Measurements from ENCODE around the gene FSTL4.
"Not testable (repeated sequence)": the region's sequence is repeated elsewhere in the genome, so short reads cannot be mapped to it uniquely, and the experiment has no call there.

Gene FSTL4

GRCh38 chr5:133546500-133546899 is 65.8 kb downstream of the FSTL4 start:
- DNase-seq: no peak

GRCh38 chr5:133544346-133544745 is 68.0 kb downstream of the FSTL4 start:
- no peak for DNase-seq

GRCh38 chr5:133539818-133540217 is 72.5 kb downstream of the FSTL4 start:
- no peak for DNase-seq

GRCh38 chr5:133538718-133539117 is 73.6 kb downstream of the FSTL4 start:
- DNase-seq: no peak

DNA sequence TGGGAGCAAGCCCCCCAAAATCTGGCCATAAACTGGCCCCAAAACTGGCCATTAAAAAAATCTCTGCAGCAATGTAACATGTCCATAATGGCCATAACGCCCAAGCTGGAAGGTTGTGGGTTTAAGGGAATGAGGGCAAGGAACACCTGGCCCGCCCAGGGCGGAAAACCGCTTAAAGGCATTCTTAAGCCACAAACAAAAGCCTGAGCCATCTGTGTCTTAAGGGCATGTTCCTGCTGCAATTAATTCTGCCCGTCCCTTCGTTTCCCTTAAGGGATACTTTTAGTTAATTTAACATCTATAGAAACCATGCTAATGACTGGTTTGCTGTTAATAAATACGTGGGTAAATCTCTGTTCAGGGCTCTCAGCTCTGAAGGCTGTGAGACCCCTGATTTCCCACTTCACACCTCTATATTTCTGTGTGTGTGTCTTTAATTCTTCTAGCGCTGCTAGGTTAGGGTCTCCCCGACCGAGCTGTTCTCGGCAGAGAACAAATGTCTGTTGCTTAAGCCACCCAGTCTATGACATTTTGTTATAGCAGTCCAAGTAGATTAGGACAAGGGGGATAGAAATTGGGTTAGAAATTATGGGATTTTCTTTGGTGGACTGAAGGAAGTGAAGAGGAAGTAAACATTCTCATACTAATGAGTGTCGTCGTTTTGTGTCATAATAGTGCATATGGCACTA is 77.0 kb downstream of the FSTL4 start:
- not testable (repeated sequence) for DNase-seq

- no peak for DNase-seq
These were observed 77.8 kb downstream of the FSTL4 start for GRCh38 chr5:133534566-133534965.

DNA sequence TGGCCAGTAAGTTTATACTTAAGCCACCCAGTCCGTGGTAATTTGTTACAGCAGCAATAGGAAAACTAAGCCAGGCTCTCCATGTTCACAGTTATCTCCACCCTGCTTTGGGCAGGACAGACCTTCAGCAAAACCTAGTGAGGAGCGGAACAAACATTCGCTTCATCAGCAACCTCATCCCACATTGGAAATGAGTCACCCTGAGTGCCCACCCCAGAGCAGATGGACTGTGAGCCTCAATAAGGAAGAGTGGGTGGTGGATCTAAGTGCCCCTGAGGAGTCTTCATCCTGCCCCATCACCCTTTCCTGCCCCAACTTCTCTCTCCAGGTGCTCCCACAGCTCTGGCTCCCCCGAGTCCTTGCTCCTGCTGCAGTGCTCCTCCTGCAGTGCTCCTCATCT is 78.8 kb downstream of the FSTL4 start:
- no peak for DNase-seq

- no peak for DNase-seq
These were observed 80.7 kb downstream of the FSTL4 start for GRCh38 chr5:133531594-133531993.

- no peak for DNase-seq
These were observed 81.2 kb downstream of the FSTL4 start for GRCh38 chr5:133531178-133531577.

DNA sequence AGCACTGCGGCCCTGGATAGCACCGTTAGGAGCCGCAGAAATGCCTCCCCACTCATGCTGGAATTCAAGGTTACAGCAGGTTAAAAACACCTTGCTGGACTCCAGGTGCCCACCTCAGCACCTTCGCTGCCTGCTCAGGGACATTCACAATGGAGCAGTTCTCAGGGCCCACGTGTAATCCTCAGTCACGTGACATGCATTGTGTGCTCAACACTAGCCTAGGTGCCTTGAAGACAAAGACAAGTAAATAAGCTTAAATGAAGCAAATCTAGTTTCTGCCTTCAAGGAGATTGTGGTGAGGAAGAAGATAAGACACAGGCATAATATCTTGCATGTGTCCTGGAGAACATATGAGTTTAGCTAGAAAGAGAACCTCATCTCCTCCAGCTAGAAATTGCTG is 82.1 kb downstream of the FSTL4 start:
- DNase-seq: no peak

DNA sequence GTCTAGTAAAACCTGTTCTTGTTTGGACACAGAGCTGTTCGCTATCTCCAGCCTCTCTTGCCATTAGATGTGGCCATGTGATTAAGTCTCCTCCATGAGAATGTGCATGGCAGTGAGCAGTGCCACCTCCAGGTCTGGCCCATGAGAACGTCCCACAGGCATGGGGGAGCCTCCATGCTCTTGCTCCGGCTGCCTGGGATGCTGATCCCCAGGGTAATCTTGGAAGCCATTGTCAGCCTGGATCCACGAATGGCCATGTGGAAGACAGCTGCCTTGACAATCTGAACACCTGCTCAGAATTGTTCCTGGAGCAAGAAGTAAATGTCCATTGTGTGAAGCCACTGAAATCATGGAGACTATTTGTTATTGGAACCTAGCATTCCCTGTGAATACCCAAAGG is 83.5 kb downstream of the FSTL4 start:
- DNase-seq: no peak

DNA sequence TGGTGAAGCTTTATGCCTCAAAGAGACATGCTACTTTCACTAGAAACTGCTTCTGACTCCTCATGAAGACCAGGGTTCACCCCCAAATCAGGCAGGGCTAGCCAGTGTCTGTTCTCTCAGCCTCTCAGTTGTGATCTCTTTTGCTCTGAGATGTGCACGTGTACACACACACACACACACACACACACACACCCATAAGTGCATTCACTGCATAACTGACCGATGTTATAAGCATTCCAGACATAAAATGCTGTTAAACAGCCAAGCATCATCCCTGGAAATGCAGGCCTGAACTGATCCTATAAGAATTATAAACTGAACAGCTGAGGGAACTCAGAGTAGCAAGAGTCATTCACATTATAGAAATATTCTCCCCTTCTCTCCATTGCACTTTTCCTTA is 85.0 kb downstream of the FSTL4 start:
- no peak for DNase-seq

DNA sequence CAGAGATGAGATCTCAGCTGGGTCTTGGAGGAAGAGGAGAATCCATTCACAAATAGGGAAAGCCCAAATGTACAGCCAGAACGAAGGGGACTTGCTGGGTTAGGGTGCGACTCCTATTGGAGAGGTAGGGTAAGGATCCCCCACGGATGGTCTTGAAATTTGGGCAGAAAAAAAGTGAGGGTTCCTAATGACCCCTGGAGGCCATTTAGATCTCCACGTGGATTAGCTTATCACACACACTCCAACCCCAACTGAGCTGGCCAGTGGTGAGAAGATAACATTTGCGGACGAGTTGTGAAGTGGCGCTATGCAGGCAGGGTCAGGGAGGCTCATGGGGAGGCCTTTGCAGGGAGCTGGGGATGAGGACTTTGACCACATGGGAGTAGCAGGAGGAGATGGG is 86.0 kb downstream of the FSTL4 start:
- no peak for DNase-seq

DNA sequence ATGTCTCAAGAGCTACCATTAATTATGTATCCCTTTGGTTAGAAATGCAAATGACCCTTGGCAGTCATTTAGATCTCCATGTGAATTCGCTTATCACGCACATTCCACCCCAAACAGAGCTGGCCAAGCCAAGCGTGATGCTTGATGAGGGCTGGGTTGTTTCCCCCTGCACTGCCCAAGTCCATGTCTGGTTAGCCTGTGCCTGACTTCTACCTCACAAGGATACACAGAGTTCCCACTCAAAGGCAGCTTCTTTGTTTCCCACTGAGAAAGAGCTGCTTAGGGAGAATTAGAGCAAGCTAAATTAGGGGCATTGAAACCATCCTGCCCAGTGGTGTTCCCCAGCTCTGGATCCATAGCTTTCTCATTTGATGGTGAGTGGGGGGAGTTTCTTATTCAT is 87.2 kb downstream of the FSTL4 start:
- no peak for DNase-seq

GRCh38 chr5:133524666-133525065 is 87.7 kb downstream of the FSTL4 start:
- DNase-seq: no peak

DNA sequence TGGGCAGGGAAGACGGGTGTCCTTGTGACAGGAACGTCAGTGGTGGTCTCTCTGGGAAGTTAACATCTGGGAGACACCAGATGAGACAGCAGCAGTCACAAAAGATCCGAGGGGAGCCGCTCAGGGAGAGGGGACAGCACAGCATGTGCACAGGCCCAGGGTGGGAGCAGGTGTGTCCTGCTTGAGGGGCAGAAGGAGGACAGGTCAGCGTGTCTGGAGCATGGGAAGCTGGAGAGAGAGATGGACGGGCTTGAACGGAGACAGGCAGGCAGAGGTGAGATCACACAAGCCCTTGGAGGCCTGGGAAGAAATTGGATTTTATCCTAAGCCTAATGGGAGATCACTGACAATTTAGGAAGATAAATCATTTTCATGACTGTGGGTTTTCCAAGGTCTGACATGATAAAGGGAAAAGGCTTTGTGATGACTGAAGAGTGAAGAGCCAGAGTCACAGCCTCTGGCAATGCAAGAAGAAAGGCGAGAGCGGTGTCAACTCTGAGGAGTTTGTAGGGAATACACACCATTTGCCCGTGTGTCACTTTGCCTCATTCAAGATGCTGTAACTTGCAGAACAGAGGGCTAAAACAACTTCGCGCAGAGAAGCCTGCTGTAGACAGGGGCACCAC is 88.3 kb downstream of the FSTL4 start:
- no peak for DNase-seq

DNA sequence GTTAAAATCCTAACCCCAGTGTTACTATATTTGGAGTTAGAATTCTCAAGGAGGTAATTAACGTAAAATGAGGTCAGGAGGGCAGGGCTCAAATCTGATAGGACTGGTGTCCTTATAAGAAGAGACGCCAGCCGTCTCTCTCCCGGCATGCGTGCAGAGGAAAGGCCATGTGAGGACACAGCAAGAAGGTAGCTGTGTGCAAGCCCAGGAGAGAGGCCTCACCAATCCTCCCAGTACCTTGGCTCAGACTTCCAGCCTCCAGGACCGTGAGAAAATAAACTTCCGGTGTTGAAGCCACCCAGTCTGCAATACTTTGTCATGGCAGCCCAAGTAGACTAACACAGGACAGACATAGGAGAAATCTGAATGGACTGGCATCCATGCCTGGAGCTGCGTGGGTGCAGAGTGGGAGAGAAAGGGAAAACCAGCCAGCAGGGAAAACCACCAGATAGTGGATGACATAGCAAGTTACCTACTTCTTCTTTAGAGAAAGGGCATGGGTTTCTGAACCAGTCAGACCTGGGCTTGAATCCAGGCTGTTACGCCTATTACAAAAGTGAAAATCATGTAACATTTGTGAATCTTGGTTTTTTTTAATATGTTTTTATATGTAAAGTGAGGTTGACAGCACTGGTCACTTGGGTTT is 89.2 kb downstream of the FSTL4 start:
- peak; percentile 36 for DNase-seq

- DNase-seq: no peak
These were observed 90.5 kb downstream of the FSTL4 start for GRCh38 chr5:133521801-133522200.

DNA sequence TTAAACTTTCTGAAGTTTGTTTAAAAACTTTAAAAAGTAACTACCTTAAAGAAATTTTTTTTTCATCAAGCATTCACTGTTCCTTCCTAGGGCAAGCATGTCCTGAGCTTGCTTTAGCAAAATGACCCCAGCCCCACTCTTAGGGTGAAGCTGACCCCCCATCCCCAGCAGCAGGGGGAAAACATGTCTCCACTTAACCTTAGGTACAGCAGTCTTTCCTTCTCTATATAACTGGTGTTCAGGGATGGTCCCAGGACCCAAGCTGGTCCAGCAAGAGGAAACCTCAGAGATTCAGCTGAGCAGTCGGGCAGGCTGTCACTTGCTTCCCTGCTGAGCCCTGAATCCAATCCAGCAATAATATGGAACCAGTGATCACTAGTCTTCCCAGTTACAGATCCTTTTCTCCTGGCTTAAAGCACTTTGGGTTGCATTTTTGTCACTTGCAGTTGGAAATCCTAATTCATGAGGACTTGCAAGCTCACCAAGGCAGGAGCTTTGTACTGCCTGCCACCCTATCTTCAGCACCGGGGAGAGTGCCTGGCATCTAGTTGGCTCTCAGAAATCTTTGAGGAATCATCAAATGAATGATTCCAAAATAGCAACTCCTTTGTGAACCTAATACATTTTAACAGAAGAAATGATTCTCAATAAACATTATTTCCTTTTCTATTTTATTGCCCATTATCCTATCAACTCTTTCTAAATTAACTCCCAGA is 91.2 kb downstream of the FSTL4 start:
- no peak for DNase-seq

- no peak for DNase-seq
These were observed 92.3 kb downstream of the FSTL4 start for GRCh38 chr5:133520062-133520461.

DNA sequence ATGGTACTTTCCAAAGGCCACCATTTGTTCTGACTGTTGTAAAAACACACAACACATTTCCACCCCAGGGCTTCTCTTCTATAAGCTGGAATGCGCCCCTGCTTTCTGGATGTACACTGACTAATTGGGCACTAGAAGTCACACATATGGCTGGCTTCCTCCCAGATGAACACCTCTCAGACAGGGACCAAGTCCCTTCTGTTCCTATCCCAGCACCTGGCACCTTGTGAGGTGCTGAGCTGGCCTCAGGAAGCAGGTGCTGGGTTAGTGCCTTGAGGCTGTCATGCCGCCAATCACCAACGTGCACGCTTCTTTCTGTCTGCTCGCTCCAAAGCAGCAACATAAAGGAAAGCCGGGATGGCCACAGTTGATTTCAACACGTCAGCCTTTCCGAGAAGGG is 93.2 kb downstream of the FSTL4 start:
- DNase-seq: no peak

DNA sequence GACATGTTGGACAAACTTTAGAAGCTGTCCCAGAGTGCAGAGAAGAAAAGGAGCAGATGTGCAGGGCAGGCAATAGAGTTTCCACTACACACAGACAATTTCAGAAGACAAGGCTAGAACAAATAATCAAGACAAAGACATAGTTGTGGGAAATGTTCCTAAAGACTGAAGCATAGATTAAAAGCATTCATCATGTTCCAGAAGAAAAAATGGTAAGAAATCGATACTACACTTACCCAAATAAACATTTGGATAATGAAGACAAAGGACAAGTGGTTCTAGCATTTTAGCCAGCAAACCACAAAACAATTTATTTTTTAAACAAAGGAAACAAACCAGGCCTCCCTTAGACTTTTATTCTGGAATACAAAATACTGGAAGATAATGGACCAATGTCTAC is 97.9 kb downstream of the FSTL4 start:
- DNase-seq: no peak

- no peak for DNase-seq
These were observed 99.4 kb downstream of the FSTL4 start for GRCh38 chr5:133512896-133513295.

All from NCI-H510A (cell line).